ENCODE data around the gene SSTR5. TPM values are rescaled to one million over a fixed set of nuclear protein-coding genes. Genes with fewer than 3 reads are reported as not detected.

The SSTR5 gene
- total and polyA plus RNA-seq, 2 donors (not counting 1 experiment from before 2014, with no cell fraction given) = not detected

- Mint-ChIP-seq H3K4me1 (no peaks in the 10 kb centered on the region), H3K4me3 (no peak overlapping the region), H3K27me3 (peaks cover 17% of the 10 kb centered on the region), H3K9me3 (ENCODE audit: insufficient read depth) (no peaks in the 10 kb centered on the region), H3K27ac (no peak overlapping the region)
- intact Hi-C loops (cut with micrococcal nuclease) = no loop called here
- Histone ChIP-seq H3K4me3 (ENCODE audit: control extremely low read depth in 1 of 5, extremely low read depth in 1 of 5, insufficient read depth in 1 of 5, low read depth in 2 of 5, low read length in 4 of 5) (no peak overlapping the region), H3K27me3 (replicated peaks in 1 of 4; ENCODE audit: control extremely low read depth in 1 of 4, control insufficient read depth in 3 of 4, insufficient read depth in 4 of 4, low read length in 3 of 4) (peaks cover 0 to 43% (median 4%) of the 10 kb centered on the region in 4 experiments), H2AFZ (ENCODE audit: insufficient read depth, low read depth, low read length, poor library complexity, severe bottlenecking) (no peak overlapping the region), H3K36me3 (replicated peaks in 1 of 2; ENCODE audit: control extremely low read depth in 1 of 2, control insufficient read depth in 1 of 2, extremely low read depth in 1 of 2, insufficient read depth in 2 of 2, low read length in 1 of 2) (no peaks in the 10 kb centered on the region), H4K20me1 (ENCODE audit: control insufficient read depth, insufficient read depth, low read length, poor library complexity, severe bottlenecking) (no peaks in the 10 kb centered on the region), H3K27ac (ENCODE audit: low read length in 2 of 2) (no peak overlapping the region), H3K9me3 (ENCODE audit: control extremely low read depth in 1 of 3, control insufficient read depth in 2 of 3, insufficient read depth in 1 of 3, low read length in 2 of 3) (peaks cover 0 to 24% (median 0%) of the 10 kb centered on the region in 3 donors), H3K4me2 (replicated peaks; ENCODE audit: low read depth, low read length, poor library complexity, severe bottlenecking) (no peak overlapping the region), H3K4me1 (ENCODE audit: control insufficient read depth in 2 of 2, insufficient read depth in 2 of 2, low read length in 2 of 2) (no peaks in the 10 kb centered on the region), H3K9ac (ENCODE audit: low read length) (no peak overlapping the region), H3K79me2 (ENCODE audit: control insufficient read depth, insufficient read depth, low read length) (no peaks in the 10 kb centered on the region)
- POLR2A ChIA-PET = no interaction called here
- TF ChIP-seq EZH2 (IDR thresholded peaks at IDR 0.05; ENCODE audit: borderline replicate concordance, insufficient read depth, low read depth, low read length, poor library complexity, severe bottlenecking) = no peak
- no peak for TF ChIP-seq CTCF (IDR thresholded peaks at IDR 0.05)
- WGBS (ENCODE audit: insufficient coverage) = 77% methylated on average over 15 of the region's 18 CpGs
- no peak for ATAC-seq (ENCODE audit: low read depth)
- CTCF ChIA-PET = no interaction called here
- DNase-seq = no peak
Observed at GRCh38 chr16:1068451-1068850, 4.1 kb upstream of the SSTR5 start.

- no peaks in the 10 kb centered on the region for H3K4me1 ChIP-seq (ENCODE audit: control insufficient read depth in 2 of 2, insufficient read depth in 2 of 2, low read length in 2 of 2)
- CTCF ChIA-PET = no interaction called here
- no peaks in the 10 kb centered on the region for H4K20me1 ChIP-seq (ENCODE audit: control insufficient read depth, insufficient read depth, low read length, poor library complexity, severe bottlenecking)
- H3K27ac Mint-ChIP-seq = no peak overlapping the region
- WGBS (ENCODE audit: insufficient coverage) = 92% methylated on average over 6 of the region's 7 CpGs
- ATAC-seq (ENCODE audit: low read depth) (no peak), DNase-seq (no peak)
- H3K9me3 ChIP-seq (ENCODE audit: control extremely low read depth in 1 of 3, control insufficient read depth in 2 of 3, insufficient read depth in 1 of 3, low read length in 2 of 3) = peaks cover 0 to 24% (median 0%) of the 10 kb centered on the region in 3 donors
- POLR2A ChIA-PET = no interaction called here
- H3K9ac ChIP-seq (ENCODE audit: low read length) = no peak overlapping the region
- intact Hi-C loops (cut with micrococcal nuclease) = no loop called here
- no peaks in the 10 kb centered on the region for H3K36me3 ChIP-seq (replicated peaks in 1 of 2; ENCODE audit: control extremely low read depth in 1 of 2, control insufficient read depth in 1 of 2, extremely low read depth in 1 of 2, insufficient read depth in 2 of 2, low read length in 1 of 2)
- H3K9me3 Mint-ChIP-seq (ENCODE audit: insufficient read depth) = no peaks in the 10 kb centered on the region
- no peak overlapping the region for H3K4me3 ChIP-seq (ENCODE audit: control extremely low read depth in 1 of 5, extremely low read depth in 1 of 5, insufficient read depth in 1 of 5, low read depth in 2 of 5, low read length in 4 of 5)
- H3K79me2 ChIP-seq (ENCODE audit: control insufficient read depth, insufficient read depth, low read length) = no peaks in the 10 kb centered on the region
- no peak overlapping the region for H3K4me3 Mint-ChIP-seq
- H3K27ac ChIP-seq (ENCODE audit: low read length in 2 of 2) = no peak overlapping the region
- H2AFZ ChIP-seq (ENCODE audit: insufficient read depth, low read depth, low read length, poor library complexity, severe bottlenecking) = no peak overlapping the region
- H3K27me3 ChIP-seq (replicated peaks in 1 of 4; ENCODE audit: control extremely low read depth in 1 of 4, control insufficient read depth in 3 of 4, insufficient read depth in 4 of 4, low read length in 3 of 4) = peaks cover 0 to 47% (median 4%) of the 10 kb centered on the region in 4 experiments
- H3K4me1 Mint-ChIP-seq = no peaks in the 10 kb centered on the region
- H3K4me2 ChIP-seq (replicated peaks; ENCODE audit: low read depth, low read length, poor library complexity, severe bottlenecking) = no peak overlapping the region
- H3K27me3 Mint-ChIP-seq = peaks cover 17% of the 10 kb centered on the region
- no peak for TF ChIP-seq EZH2 (IDR thresholded peaks at IDR 0.05; ENCODE audit: borderline replicate concordance, insufficient read depth, low read depth, low read length, poor library complexity, severe bottlenecking)
- no peak for TF ChIP-seq CTCF (IDR thresholded peaks at IDR 0.05)
Observed at GRCh38 chr16:1069154-1069553, 3.4 kb upstream of the SSTR5 start.

All from B cell (primary cell).